RWPE2 (cell line): ENCODE data around the gene CACNA2D2.

Source experiments
- ATAC-seq: fragments of 200-7000 bp; cut with Tn5 transposase; 3 replicates; pipeline ENCODE4 v1.9.1; 2021; ENCODE audit warnings: low read depth
- DNase-seq: peaks from one replicate; pipeline ENCODE4 v3.0.0-alpha.2; 2020; ENCODE audit warnings: low spot score
- H3K27ac ChIP-seq: fragments of 450-650 bp; 2 replicates; pipeline ENCODE4 v1.5.1; 2017; ENCODE audit warnings: mild to moderate bottlenecking; ENCODE audit not compliant: poor library complexity, severe bottlenecking
- H3K27me3 ChIP-seq: fragments of 250-450 bp; sonication (Bioruptor Pico); 2 replicates; pipeline ENCODE4 v1.5.1; 2021; ENCODE audit warnings: mild to moderate bottlenecking, moderate library complexity; ENCODE audit not compliant: insufficient read depth, poor library complexity, severe bottlenecking
- H3K36me3 ChIP-seq: fragments of 250-450 bp; sonication (Bioruptor Pico); 2 replicates; pipeline ENCODE4 v1.5.1; 2020; ENCODE audit warnings: low read depth, mild to moderate bottlenecking, moderate library complexity
- H3K4me1 ChIP-seq: fragments of 250-450 bp; sonication (Bioruptor Pico); 2 replicates; pipeline ENCODE4 v1.5.1; 2021; ENCODE audit warnings: mild to moderate bottlenecking, moderate library complexity; ENCODE audit not compliant: insufficient read depth, poor library complexity, severe bottlenecking
- H3K4me3 ChIP-seq: fragments of 250-450 bp; sonication (Bioruptor Pico); 2 replicates; pipeline ENCODE4 v1.5.1; 2021; ENCODE audit warnings: mild to moderate bottlenecking, moderate library complexity; ENCODE audit not compliant: severe bottlenecking
- H3K9me3 ChIP-seq: fragments of 250-450 bp; sonication (Bioruptor Pico); 2 replicates; pipeline ENCODE4 v1.5.1; 2021; ENCODE audit warnings: mild to moderate bottlenecking, moderate library complexity; ENCODE audit not compliant: severe bottlenecking
- TF ChIP-seq, protein P1 (sequence below): fragments of 450-650 bp; IDR thresholded peaks from one replicate; pipeline ENCODE4 v1.5.1; 2017; ENCODE audit warnings: mild to moderate bottlenecking, moderate library complexity; ENCODE audit not compliant: poor library complexity, severe bottlenecking

Gene CACNA2D2

DNA sequence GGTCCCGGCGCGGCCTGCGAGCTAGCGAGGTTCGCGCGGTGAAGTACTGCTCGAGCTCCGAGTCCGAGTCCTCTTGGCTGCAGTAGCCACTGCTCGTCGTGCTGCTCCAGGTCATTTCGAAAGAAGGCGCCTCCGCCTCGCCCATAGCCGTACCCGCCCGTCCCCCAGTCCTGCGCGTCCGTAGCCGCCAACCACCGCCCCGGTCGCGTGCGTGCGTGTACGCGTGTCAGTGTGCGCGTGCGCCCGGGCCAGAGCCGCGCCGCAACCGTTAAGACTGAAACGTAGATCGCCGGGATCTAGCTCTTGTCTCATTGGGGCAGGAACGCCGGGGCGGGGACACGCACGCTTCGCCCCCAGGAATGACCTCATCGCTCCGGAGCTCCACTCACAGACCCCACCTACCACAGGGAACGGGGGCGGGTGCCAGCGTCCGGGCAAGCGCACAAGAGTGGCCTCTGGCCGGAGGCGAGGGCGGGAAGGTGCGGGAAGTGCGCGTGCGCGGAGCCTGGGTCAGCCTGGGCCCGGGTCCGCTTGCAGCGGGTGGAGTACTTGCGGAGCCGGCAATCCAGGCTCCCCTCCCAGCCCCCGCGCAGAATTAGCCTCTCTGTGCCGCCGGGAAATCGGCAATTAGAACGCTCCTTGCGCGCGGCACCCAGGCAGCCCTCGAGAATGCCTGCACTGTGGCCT lies 166.1 kb downstream of the CACNA2D2 start:
- peak overlapping the region; percentile 83 for H3K27ac ChIP-seq
- ATAC-seq = peak; percentile 78
- TF ChIP-seq, protein P1, sequence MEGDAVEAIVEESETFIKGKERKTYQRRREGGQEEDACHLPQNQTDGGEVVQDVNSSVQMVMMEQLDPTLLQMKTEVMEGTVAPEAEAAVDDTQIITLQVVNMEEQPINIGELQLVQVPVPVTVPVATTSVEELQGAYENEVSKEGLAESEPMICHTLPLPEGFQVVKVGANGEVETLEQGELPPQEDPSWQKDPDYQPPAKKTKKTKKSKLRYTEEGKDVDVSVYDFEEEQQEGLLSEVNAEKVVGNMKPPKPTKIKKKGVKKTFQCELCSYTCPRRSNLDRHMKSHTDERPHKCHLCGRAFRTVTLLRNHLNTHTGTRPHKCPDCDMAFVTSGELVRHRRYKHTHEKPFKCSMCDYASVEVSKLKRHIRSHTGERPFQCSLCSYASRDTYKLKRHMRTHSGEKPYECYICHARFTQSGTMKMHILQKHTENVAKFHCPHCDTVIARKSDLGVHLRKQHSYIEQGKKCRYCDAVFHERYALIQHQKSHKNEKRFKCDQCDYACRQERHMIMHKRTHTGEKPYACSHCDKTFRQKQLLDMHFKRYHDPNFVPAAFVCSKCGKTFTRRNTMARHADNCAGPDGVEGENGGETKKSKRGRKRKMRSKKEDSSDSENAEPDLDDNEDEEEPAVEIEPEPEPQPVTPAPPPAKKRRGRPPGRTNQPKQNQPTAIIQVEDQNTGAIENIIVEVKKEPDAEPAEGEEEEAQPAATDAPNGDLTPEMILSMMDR = no peak

DNA sequence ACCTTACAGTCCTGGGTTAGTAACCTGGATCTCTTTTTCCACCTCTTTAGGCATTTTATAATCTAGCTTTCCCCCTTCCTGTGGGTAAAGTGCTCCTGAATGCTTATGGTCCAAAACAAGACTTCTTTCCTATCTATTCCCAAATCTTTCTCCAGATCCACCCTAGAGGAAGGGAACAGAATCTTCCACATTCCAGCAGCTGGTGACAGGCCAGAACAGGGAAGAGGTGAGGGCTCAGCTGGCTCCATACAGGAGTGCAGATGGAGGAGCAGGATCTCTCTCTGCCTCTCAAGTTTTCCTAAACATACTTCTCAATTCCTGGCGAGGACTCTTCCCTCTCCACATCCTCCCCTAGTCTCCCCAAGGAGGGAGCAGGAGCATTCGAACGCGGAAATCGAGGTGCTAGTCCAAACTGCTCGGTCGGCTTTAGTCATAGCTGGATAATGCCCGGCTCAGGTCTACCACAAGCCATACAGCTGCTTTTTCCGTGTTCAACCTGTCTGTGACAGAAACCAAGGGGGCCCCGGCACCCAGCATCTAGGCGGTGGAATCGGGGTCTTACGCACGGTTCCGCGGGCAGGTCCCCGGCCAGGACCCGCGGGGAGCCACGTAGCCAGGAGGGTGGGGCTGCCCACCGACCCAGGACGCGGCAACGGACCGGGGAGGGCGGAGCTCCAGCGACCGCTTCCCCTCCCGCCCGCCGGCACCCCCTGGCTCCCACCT lies 166.8 kb downstream of the CACNA2D2 start:
- Histone ChIP-seq H3K27ac (peak overlapping the region; percentile 83), H3K36me3 (peaks cover 40% of the 10 kb centered on the region), H3K4me1 (peaks cover 23% of the 10 kb centered on the region), H3K27me3 (no peaks in the 10 kb centered on the region), H3K4me3 (peak overlapping the region; percentile 61), H3K9me3 (no peaks in the 10 kb centered on the region)
- ATAC-seq (peak; percentile 40), DNase-seq (no peak)
- TF ChIP-seq, protein P1 = no peak

More for the DNA sequence above, 166.1 kb downstream of the CACNA2D2 start:
- H3K4me1 ChIP-seq = peaks cover 23% of the 10 kb centered on the region
- H3K4me3 ChIP-seq = peak overlapping the region; percentile 61
- peak; percentile 100 for DNase-seq
- H3K27me3 ChIP-seq = no peaks in the 10 kb centered on the region
- H3K36me3 ChIP-seq = peaks cover 33% of the 10 kb centered on the region
- H3K9me3 ChIP-seq = no peaks in the 10 kb centered on the region

DNA sequence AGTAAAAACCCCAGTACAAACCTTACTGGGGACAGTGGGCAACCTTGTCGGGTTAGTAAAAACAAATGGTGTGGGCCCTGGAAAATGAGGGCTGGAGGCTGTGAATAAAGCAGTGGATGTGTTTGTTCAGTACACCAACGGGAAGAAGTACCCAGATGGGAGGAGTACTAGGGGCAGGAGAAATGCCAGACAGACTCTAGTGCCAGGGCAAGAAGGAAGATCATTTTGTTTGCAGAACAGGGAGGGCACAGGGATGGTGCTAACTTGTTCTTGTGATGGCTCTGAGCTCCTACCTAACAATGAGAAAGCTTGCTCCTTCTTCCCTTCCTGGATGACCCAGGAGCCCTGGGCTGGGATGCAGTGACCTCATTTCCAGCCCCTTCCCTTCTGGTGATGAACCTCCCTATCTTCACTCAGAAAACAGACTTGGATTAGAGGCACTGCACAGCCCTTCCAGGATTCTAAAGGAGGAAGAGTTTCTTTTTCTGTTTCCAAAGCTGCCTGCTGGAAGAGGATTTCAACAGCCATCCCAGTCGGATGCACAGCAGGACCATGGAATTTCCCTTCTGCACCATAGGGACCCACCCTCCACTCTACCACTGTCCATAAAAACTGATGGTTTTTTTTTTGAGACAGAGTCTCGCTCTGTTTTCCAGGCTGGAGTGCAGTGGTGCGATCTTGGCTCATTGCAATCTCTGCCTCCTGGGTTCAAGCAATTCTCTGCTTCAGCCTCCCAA lies 168.9 kb downstream of the CACNA2D2 start:
- TF ChIP-seq, protein P1 = no peak
- no peak for DNase-seq
- Histone ChIP-seq H3K36me3 (peaks cover 61% of the 10 kb centered on the region), H3K27me3 (no peaks in the 10 kb centered on the region), H3K4me3 (no peak overlapping the region), H3K4me1 (peaks cover 17% of the 10 kb centered on the region), H3K27ac (peak overlapping the region; percentile 83), H3K9me3 (no peaks in the 10 kb centered on the region)
- ATAC-seq = no peak

DNA sequence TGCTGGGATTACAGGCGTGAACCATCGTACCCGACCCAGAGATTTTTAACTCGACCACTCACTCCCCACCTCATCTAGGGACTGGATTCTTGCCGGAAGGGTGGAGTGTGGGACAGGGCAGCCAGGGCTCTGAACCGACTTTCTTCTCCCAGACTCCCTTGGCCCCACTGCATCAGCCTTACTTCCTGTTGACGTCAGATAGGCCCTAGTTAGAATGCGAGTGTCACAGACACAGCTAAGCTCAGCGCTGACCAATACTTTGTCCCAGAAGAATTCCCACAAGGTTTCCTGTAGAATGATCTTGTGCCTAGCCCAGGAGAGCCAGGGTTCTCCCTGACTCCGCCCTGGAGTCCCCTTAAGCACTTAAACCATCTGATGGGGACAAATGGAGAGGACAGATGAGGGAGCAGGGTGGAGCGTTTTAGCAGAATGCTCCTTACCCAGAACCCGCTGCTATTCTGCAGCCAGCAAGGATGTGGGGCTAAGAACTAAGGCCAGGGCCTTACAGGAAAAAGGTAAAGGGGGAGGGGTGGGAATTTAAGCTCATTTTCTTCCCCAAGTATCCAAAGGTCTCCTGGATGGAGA lies 169.6 kb downstream of the CACNA2D2 start:
- TF ChIP-seq, protein P1 = no peak
- Histone ChIP-seq H3K36me3 (peaks cover 65% of the 10 kb centered on the region), H3K4me1 (peaks cover 17% of the 10 kb centered on the region), H3K9me3 (no peaks in the 10 kb centered on the region), H3K4me3 (no peak overlapping the region), H3K27ac (peak overlapping the region; percentile 83), H3K27me3 (no peaks in the 10 kb centered on the region)
- DNase-seq (no peak), ATAC-seq (no peak)
